SK-N-MC (cell line): ENCODE results near the gene GNG13.

ENCODE experiments used
- DNase-seq: peaks from one replicate; pipeline ENCODE4 v3.0.0-alpha.2; 2011; ENCODE audit warnings: low read depth, low spot score
- H3K27ac ChIP-seq: fragments of 200-600 bp; sonication (generic); 2 replicates; pipeline ENCODE4 v1.5.1; 2016; ENCODE audit warnings: mixed run types
- H3K36me3 ChIP-seq: fragments of 200-600 bp; sonication (generic); 2 replicates; pipeline ENCODE4 v1.6.1; 2017; ENCODE audit warnings: antibody characterized with exemption, low read length, mixed read lengths; ENCODE audit not compliant: insufficient read depth
- H3K4me3 ChIP-seq: fragments of 200-600 bp; sonication (generic); 2 replicates; pipeline ENCODE4 v1.5.1; 2016
- H3K9ac ChIP-seq: fragments of 200-600 bp; sonication (generic); 2 replicates; pipeline ENCODE4 v1.8.0; 2017; ENCODE audit warnings: mixed run types, mixed read lengths; ENCODE audit not compliant: insufficient read length
- H3K9me3 ChIP-seq: fragments of 200-600 bp; sonication (generic); 2 replicates; pipeline ENCODE4 v1.6.1; 2017; ENCODE audit warnings: low read depth, mild to moderate bottlenecking, antibody characterized with exemption, low read length, moderate library complexity, mixed read lengths
- EZH2 ChIP-seq: fragments of 200-600 bp; sonication (generic); IDR thresholded peaks from one replicate; pipeline ENCODE4 v1.6.1; 2017; ENCODE audit warnings: antibody characterized with exemption
- FOXP2 ChIP-seq: optimal IDR thresholded peaks from 2 replicates; pipeline ENCODE3; 2011; ENCODE audit warnings: mild to moderate bottlenecking, moderate library complexity; ENCODE audit not compliant: insufficient read depth; ENCODE audit errors: extremely low read length, control extremely low read depth
- POLR2AphosphoS5 ChIP-seq: IDR thresholded peaks from 2 replicates; pipeline ENCODE4 v1.6.1; 2012; ENCODE audit warnings: mild to moderate bottlenecking, low read depth, low read length, borderline replicate concordance

GNG13 gene

GRCh38 chr16:818592-818991 lies 18.1 kb upstream of the GNG13 start:
- DNase-seq = no peak
- no peak overlapping the region for H3K4me3 ChIP-seq
- H3K27ac ChIP-seq = no peak overlapping the region
- no peaks in the 10 kb centered on the region for H3K36me3 ChIP-seq
- H3K9me3 ChIP-seq = no peaks in the 10 kb centered on the region
- H3K9ac ChIP-seq = no peak overlapping the region
- no peak for TF ChIP-seq FOXP2
- no peak for TF ChIP-seq POLR2AphosphoS5
- TF ChIP-seq EZH2 = no peak

DNA sequence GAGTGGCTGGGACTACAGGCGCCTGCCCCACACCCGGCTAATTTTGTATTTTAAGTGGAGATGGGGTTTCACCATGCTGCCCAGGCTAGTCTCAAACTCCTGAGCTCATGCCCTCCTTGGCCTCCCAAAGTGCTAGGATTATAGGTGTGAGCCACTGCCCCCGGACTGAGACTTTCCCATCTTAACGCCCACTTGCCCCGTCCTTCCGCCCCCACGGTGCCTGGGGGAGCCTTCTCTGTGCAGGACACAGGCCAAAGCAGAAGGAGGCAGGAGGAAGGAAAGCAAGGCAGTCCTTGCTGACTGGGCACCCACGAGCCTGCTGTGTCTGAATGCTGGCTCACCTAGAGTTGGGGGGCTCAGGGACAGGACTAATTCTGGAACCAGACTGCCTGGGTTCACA lies 17.6 kb upstream of the GNG13 start:
- no peak overlapping the region for H3K9ac ChIP-seq
- no peak overlapping the region for H3K4me3 ChIP-seq
- no peak for TF ChIP-seq FOXP2
- TF ChIP-seq POLR2AphosphoS5 = no peak
- TF ChIP-seq EZH2 = no peak
- no peak for DNase-seq
- H3K9me3 ChIP-seq = no peaks in the 10 kb centered on the region
- H3K27ac ChIP-seq = no peak overlapping the region
- no peaks in the 10 kb centered on the region for H3K36me3 ChIP-seq

DNA sequence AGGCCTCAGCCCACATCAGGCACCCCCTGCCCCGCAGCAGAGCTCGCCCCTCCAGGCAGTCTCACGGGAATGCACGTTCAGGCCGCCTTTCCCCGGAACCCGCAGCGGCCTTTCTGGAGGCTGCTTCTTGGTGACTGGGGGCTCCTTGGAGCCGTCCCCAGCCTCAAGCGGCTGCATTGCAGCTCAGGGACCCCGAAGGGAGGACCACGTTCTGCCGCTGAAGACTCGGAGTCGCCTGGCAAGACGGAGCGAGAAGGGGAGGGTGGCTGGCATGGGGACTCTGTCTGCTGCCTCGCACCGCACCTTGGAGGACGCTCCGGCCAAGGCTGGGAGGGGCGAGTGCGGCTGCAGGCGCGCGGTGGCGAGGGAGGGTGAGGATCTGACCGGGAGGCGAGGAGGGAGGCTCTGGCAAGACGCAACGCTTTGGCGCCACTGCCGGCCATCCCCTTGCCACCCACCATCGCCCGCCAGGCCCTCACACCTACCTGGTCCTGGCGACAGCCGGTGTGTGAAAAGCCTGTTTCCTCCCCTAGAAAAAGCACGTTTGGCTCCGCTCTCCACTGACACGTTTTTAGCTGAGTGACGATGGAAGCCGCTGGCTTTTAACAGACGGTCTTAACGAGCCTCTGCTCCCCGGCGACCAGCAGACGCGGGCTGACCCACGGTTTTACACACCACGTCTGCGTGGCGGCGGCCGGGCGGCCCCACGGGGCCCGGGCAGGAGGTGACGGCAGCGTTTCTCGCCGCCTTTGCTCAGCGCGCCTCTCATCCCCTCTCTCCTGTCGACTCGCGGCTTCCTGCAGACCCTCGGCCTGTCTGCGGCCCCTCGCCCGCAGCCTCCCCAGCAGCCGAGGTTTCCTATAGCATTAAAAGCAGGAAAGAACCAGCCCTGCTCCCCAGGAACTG lies 16.7 kb upstream of the GNG13 start:
- TF ChIP-seq POLR2AphosphoS5 (no peak), EZH2 (no peak), FOXP2 (no peak)
- Histone ChIP-seq H3K36me3 (no peaks in the 10 kb centered on the region), H3K9me3 (no peaks in the 10 kb centered on the region), H3K9ac (no peak overlapping the region), H3K4me3 (no peak overlapping the region), H3K27ac (no peak overlapping the region)
- DNase-seq = no peak

GRCh38 chr16:815861-816260 lies 15.3 kb upstream of the GNG13 start:
- no peak overlapping the region for H3K4me3 ChIP-seq
- no peak overlapping the region for H3K9ac ChIP-seq
- no peak overlapping the region for H3K27ac ChIP-seq
- DNase-seq = no peak
- no peaks in the 10 kb centered on the region for H3K36me3 ChIP-seq
- TF ChIP-seq EZH2 (no peak), FOXP2 (no peak), POLR2AphosphoS5 (no peak)
- H3K9me3 ChIP-seq = no peaks in the 10 kb centered on the region

DNA sequence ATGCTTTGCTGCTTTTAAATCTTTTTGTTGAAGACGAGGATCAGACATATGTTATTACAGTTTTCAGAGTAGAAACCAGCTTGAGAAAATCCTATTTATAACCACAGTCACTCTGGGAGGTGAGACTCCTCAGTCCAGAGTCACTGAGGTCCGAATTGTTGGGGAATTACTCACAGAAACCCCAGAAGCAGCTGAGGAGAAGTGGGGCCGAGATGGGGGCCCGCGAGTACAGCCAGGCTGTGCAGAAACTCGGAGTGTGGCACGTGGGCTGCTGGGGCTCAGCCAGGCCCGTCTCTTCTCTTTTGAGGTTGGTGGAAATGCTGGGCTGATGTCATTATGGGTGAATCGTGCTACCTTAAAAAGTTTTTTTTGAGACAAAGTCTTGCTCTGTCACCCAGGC lies 14.4 kb upstream of the GNG13 start:
- H3K9ac ChIP-seq = no peak overlapping the region
- TF ChIP-seq POLR2AphosphoS5 = no peak
- no peak for TF ChIP-seq FOXP2
- no peak for TF ChIP-seq EZH2
- no peak overlapping the region for H3K27ac ChIP-seq
- H3K36me3 ChIP-seq = no peaks in the 10 kb centered on the region
- no peak for DNase-seq
- H3K4me3 ChIP-seq = no peak overlapping the region
- no peaks in the 10 kb centered on the region for H3K9me3 ChIP-seq

- no peaks in the 10 kb centered on the region for H3K36me3 ChIP-seq
- H3K27ac ChIP-seq = no peak overlapping the region
- no peak for DNase-seq
- no peak for TF ChIP-seq POLR2AphosphoS5
- no peak for TF ChIP-seq EZH2
- no peak for TF ChIP-seq FOXP2
- H3K4me3 ChIP-seq = no peak overlapping the region
- H3K9ac ChIP-seq = no peak overlapping the region
- H3K9me3 ChIP-seq = no peaks in the 10 kb centered on the region
These were observed 13.4 kb upstream of the GNG13 start for GRCh38 chr16:813916-814412.

- Histone ChIP-seq H3K9me3 (no peaks in the 10 kb centered on the region), H3K4me3 (no peak overlapping the region), H3K36me3 (no peaks in the 10 kb centered on the region), H3K9ac (no peak overlapping the region), H3K27ac (no peak overlapping the region)
- DNase-seq = no peak
- TF ChIP-seq POLR2AphosphoS5 (no peak), FOXP2 (no peak)
These were observed 12.8 kb upstream of the GNG13 start for GRCh38 chr16:813204-813915.

DNA sequence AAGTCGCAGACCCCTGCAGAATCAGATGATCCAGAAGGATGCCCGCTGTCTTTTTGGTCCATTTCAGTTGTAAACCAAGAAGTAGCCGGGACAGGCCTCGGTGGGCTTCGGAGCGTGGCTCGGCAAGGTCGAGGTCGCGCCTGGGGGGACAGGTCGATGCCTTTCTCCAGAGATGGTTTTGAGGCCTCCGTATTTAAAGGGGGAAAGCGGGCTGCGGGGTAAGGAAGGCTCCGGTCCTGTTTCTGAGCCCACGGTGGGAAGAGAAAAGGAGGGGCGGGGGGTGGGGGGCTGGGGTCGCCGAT lies 7.5 kb upstream of the GNG13 start:
- no peak for DNase-seq
- H3K4me3 ChIP-seq = peak overlapping the region; percentile 88
- no peak overlapping the region for H3K27ac ChIP-seq
- H3K9me3 ChIP-seq = no peaks in the 10 kb centered on the region
- TF ChIP-seq EZH2 (no peak), POLR2AphosphoS5 (no peak), FOXP2 (no peak)
- no peaks in the 10 kb centered on the region for H3K36me3 ChIP-seq
- peak overlapping the region; percentile 77 for H3K9ac ChIP-seq
